ENCODE data around the gene NEURL2. TPM values are rescaled to one million over a fixed set of nuclear protein-coding genes. Genes with fewer than 3 reads are reported as not detected.

The NEURL2 gene
- total RNA-seq, 3 donors from 2014 or later = 7.5 to 9.7 (median 8.8) TPM

GRCh38 chr20:45921337-45922189 lies 30.6 kb upstream of the NEURL2 start:
- Histone ChIP-seq H3K9me3 (no peaks in the 10 kb centered on the region), H3K27me3 (no peaks in the 10 kb centered on the region), H3K4me3 (no peak overlapping the region), H3K4me1 (peaks cover 0 to 7% of the 10 kb centered on the region in 2 donors), H3K36me3 (no peaks in the 10 kb centered on the region), H3K27ac (peak overlapping the region in 1 of 2 donors; percentile 87)
- no peak for DNase-seq (ENCODE audit: low spot score in 2 of 2)
- intact Hi-C loops (cut with DNase I; ENCODE audit: low total_unique reads) = no loop called here
- TF ChIP-seq CTCF (IDR thresholded peaks at IDR 0.05) (no peak), POLR2AphosphoS5 (IDR thresholded peaks at IDR 0.05) (no peak), POLR2A (IDR thresholded peaks at IDR 0.05) (no peak)

- no peak for DNase-seq (ENCODE audit: low spot score in 2 of 2)
- TF ChIP-seq POLR2A (IDR thresholded peaks at IDR 0.05) (no peak), POLR2AphosphoS5 (IDR thresholded peaks at IDR 0.05) (no peak), CTCF (IDR thresholded peaks at IDR 0.05) (no peak)
- intact Hi-C loops (cut with DNase I; ENCODE audit: low total_unique reads) = no loop called here
- H3K27me3 ChIP-seq = no peaks in the 10 kb centered on the region
- H3K4me3 ChIP-seq = no peak overlapping the region
- H3K9me3 ChIP-seq = no peaks in the 10 kb centered on the region
- peak overlapping the region; percentile 73 to 87 for H3K27ac ChIP-seq
- H3K4me1 ChIP-seq = peaks cover 0 to 7% of the 10 kb centered on the region in 2 donors
- no peaks in the 10 kb centered on the region for H3K36me3 ChIP-seq
Measured at GRCh38 chr20:45920462-45921336, 29.7 kb upstream of the NEURL2 start.

- intact Hi-C loops (cut with DNase I; ENCODE audit: low total_unique reads) = no loop called here
- TF ChIP-seq POLR2AphosphoS5 (IDR thresholded peaks at IDR 0.05) (no peak), CTCF (IDR thresholded peaks at IDR 0.05) (no peak), POLR2A (IDR thresholded peaks at IDR 0.05) (no peak)
- Histone ChIP-seq H3K27ac (peak overlapping the region; percentile 73 to 87), H3K9me3 (no peaks in the 10 kb centered on the region), H3K4me1 (peaks cover 0 to 7% of the 10 kb centered on the region in 2 donors), H3K36me3 (no peaks in the 10 kb centered on the region), H3K4me3 (peak overlapping the region in 1 of 3 donors; percentile 5), H3K27me3 (no peaks in the 10 kb centered on the region)
- peak in 1 of 2 donors; percentile 42 for DNase-seq (ENCODE audit: low spot score in 2 of 2)
Measured at GRCh38 chr20:45919542-45920399, 28.8 kb upstream of the NEURL2 start.

- no peak for DNase-seq (ENCODE audit: low spot score in 2 of 2)
- intact Hi-C loops (cut with DNase I; ENCODE audit: low total_unique reads) = no loop called here
- Histone ChIP-seq H3K4me3 (no peak overlapping the region), H3K4me1 (peaks cover 0 to 6% of the 10 kb centered on the region in 2 donors), H3K27me3 (no peaks in the 10 kb centered on the region), H3K36me3 (no peaks in the 10 kb centered on the region), H3K27ac (peak overlapping the region; percentile 73 to 87), H3K9me3 (no peaks in the 10 kb centered on the region)
- no peak for TF ChIP-seq POLR2A (IDR thresholded peaks at IDR 0.05)
- no peak for TF ChIP-seq CTCF (IDR thresholded peaks at IDR 0.05)
- no peak for TF ChIP-seq POLR2AphosphoS5 (IDR thresholded peaks at IDR 0.05)
Measured at GRCh38 chr20:45918779-45919537, 27.9 kb upstream of the NEURL2 start.
